Body of pancreas (tissue), 4 donors: ENCODE results near the gene PTDSS2.

Experiments
- POLR2A ChIP-seq, 3 donors: fragments of 450-650 bp; IDR thresholded peaks; one replicate each; pipeline ENCODE4 v1.6.1; 2016; ENCODE audit warnings: antibody characterized with exemption in 3 of 3, mild to moderate bottlenecking in 2 of 3
- TF ChIP-seq, protein P1 (sequence below), 7 experiments: fragments of 450-650 bp in 4 of 7; fragments of 200-600 bp in 3 of 7; sonication (generic) in 3 of 7; IDR thresholded peaks; one replicate each; pipeline ENCODE4 v1.5.1; 2016 to 2019; ENCODE audit warnings: antibody characterized with exemption in 7 of 7

DNA sequence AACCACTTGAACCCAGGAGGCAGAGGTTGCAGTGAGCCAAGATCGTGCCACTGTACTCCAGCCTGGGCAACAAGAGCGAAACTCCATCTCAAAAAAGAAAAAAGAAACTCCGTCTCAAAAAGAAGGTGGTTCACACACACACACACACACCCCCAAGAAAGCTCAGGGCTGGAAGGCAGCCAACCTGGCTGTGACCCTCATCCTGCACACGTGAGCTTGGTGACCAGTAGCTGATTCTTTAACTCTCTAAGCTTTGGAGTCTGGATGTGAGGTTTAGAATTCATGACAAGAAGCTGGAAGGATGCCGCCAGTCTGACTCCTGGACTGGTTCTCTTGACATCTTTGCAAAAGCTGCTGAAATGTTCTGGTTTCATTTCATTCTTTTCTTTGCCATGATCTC lies 58.9 kb downstream of the PTDSS2 start:
- TF ChIP-seq, protein P1, sequence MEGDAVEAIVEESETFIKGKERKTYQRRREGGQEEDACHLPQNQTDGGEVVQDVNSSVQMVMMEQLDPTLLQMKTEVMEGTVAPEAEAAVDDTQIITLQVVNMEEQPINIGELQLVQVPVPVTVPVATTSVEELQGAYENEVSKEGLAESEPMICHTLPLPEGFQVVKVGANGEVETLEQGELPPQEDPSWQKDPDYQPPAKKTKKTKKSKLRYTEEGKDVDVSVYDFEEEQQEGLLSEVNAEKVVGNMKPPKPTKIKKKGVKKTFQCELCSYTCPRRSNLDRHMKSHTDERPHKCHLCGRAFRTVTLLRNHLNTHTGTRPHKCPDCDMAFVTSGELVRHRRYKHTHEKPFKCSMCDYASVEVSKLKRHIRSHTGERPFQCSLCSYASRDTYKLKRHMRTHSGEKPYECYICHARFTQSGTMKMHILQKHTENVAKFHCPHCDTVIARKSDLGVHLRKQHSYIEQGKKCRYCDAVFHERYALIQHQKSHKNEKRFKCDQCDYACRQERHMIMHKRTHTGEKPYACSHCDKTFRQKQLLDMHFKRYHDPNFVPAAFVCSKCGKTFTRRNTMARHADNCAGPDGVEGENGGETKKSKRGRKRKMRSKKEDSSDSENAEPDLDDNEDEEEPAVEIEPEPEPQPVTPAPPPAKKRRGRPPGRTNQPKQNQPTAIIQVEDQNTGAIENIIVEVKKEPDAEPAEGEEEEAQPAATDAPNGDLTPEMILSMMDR (IDR thresholded peaks at IDR 0.05): no peak
- no peak for TF ChIP-seq POLR2A (IDR thresholded peaks at IDR 0.05)
